ENCODE data around the gene ZFAND2B. TPM values are rescaled to one million over a fixed set of nuclear protein-coding genes. Genes with fewer than 3 reads are reported as not detected.
A peak's percentile ranks its signal among the peaks of the same experiment; 100 is the strongest.

Gene ZFAND2B
- polyA plus RNA-seq, 1 donor (not counting 4 experiments of a cell fraction or from before 2014, with no cell fraction given), result 23.2 TPM

- TF ChIP-seq EZH2 (IDR thresholded peaks at IDR 0.05; ENCODE audit: low read length) (no peak), CTCF (optimal IDR thresholded peaks at IDR 0.05 in 1 of 3, IDR thresholded peaks at IDR 0.05 in 1 of 3, conservative IDR thresholded peaks at IDR 0.05 in 1 of 3; ENCODE audit: extremely low read depth in 1 of 3, insufficient read depth in 2 of 3, low read length in 3 of 3) (no peak)
- Histone ChIP-seq H3K79me2 (ENCODE audit: control insufficient read depth, insufficient read depth, low read length) (peaks cover 36% of the 10 kb centered on the region), H3K9me1 (ENCODE audit: control insufficient read depth, extremely low read depth, insufficient read depth, low read length) (no peaks in the 10 kb centered on the region), H3K9ac (ENCODE audit: control insufficient read depth, extremely low read depth, insufficient read depth, low read length) (peak within 1 kb of the TSS; percentile 93), H3K9me3 (ENCODE audit: control insufficient read depth, low read depth, low read length) (no peaks in the 10 kb centered on the region), H3K4me1 (ENCODE audit: control insufficient read depth, extremely low read depth, insufficient read depth, low read length) (peaks cover 47% of the 10 kb centered on the region), H3K36me3 (ENCODE audit: control insufficient read depth in 2 of 2, extremely low read depth in 1 of 2, insufficient read depth in 2 of 2, low read length in 2 of 2) (peaks cover 22 to 27% of the 10 kb centered on the region in 2 experiments), H2AFZ (ENCODE audit: control insufficient read depth, low read length) (peak within 1 kb of the TSS; percentile 92), H3K27ac (ENCODE audit: control insufficient read depth, insufficient read depth, low read length) (peak within 1 kb of the TSS; percentile 85), H3K4me3 (ENCODE audit: control insufficient read depth in 2 of 3, extremely low read depth in 1 of 3, insufficient read depth in 2 of 3, low read depth in 1 of 3, low read length in 3 of 3) (peak within 1 kb of the TSS; percentile 74 to 92 (median 90)), H3K27me3 (ENCODE audit: control insufficient read depth, extremely low read depth, insufficient read depth, low read length) (peaks cover 4% of the 10 kb centered on the region), H3K4me2 (ENCODE audit: control insufficient read depth, extremely low read depth, insufficient read depth, low read depth, low read length) (peak within 1 kb of the TSS; percentile 95), H4K20me1 (ENCODE audit: control insufficient read depth, extremely low read depth, insufficient read depth, low read length) (peaks cover 5% of the 10 kb centered on the region)
- DNase-seq (ENCODE audit: low read depth, low spot score) (no peak), FAIRE-seq (no peak)
- dilution Hi-C loops (cut with MboI; ENCODE audit: extremely low pct_ligation_motif_present, low sequenced_read_pairs), result no loop called here
Measured at GRCh38 chr2:219252900-219253752, 46.5 kb downstream of the ZFAND2B start, which contains the start of gene TUBA4B. Gene TUBA4B, plus strand, starts transcription at chr2:219253243. Its CDS starts 165 bp downstream, at chr2:219253408.

GRCh38 chr2:219253753-219254589 lies 47.4 kb downstream of the ZFAND2B start, which contains the start of gene TUBA4A:
Gene TUBA4A, minus strand, starts transcription at chr2:219253918. Its CDS starts 60 bp downstream, at chr2:219253858.
- peak within 1 kb of the TSS; percentile 95 for H3K4me2 ChIP-seq (ENCODE audit: control insufficient read depth, extremely low read depth, insufficient read depth, low read depth, low read length)
- dilution Hi-C loops (cut with MboI; ENCODE audit: extremely low pct_ligation_motif_present, low sequenced_read_pairs), result no loop called here
- H3K36me3 ChIP-seq (ENCODE audit: control insufficient read depth in 2 of 2, extremely low read depth in 1 of 2, insufficient read depth in 2 of 2, low read length in 2 of 2), result peaks cover 18 to 24% of the 10 kb centered on the region in 2 experiments
- peaks cover 4% of the 10 kb centered on the region for H3K27me3 ChIP-seq (ENCODE audit: control insufficient read depth, extremely low read depth, insufficient read depth, low read length)
- H3K9me1 ChIP-seq (ENCODE audit: control insufficient read depth, extremely low read depth, insufficient read depth, low read length), result no peaks in the 10 kb centered on the region
- peaks cover 5% of the 10 kb centered on the region for H4K20me1 ChIP-seq (ENCODE audit: control insufficient read depth, extremely low read depth, insufficient read depth, low read length)
- peaks cover 34% of the 10 kb centered on the region for H3K79me2 ChIP-seq (ENCODE audit: control insufficient read depth, insufficient read depth, low read length)
- H3K4me3 ChIP-seq (ENCODE audit: control insufficient read depth in 2 of 3, extremely low read depth in 1 of 3, insufficient read depth in 2 of 3, low read depth in 1 of 3, low read length in 3 of 3), result peak within 1 kb of the TSS; percentile 74 to 92 (median 90)
- no peaks in the 10 kb centered on the region for H3K9me3 ChIP-seq (ENCODE audit: control insufficient read depth, low read depth, low read length)
- DNase-seq (ENCODE audit: low read depth, low spot score), result no peak
- peak within 1 kb of the TSS; percentile 85 for H3K27ac ChIP-seq (ENCODE audit: control insufficient read depth, insufficient read depth, low read length)
- FAIRE-seq, result no peak
- TF ChIP-seq EZH2 (IDR thresholded peaks at IDR 0.05; ENCODE audit: low read length), result peak; percentile 27
- peak in 1 of 3 experiments; percentile 20 for TF ChIP-seq CTCF (optimal IDR thresholded peaks at IDR 0.05 in 1 of 3, IDR thresholded peaks at IDR 0.05 in 1 of 3, conservative IDR thresholded peaks at IDR 0.05 in 1 of 3; ENCODE audit: extremely low read depth in 1 of 3, insufficient read depth in 2 of 3, low read length in 3 of 3)
- H3K4me1 ChIP-seq (ENCODE audit: control insufficient read depth, extremely low read depth, insufficient read depth, low read length), result peaks cover 38% of the 10 kb centered on the region
- peak within 1 kb of the TSS; percentile 93 for H3K9ac ChIP-seq (ENCODE audit: control insufficient read depth, extremely low read depth, insufficient read depth, low read length)
- peak within 1 kb of the TSS; percentile 92 for H2AFZ ChIP-seq (ENCODE audit: control insufficient read depth, low read length)
